K562 (cell line): ENCODE results near the gene WDR54. TPM values are rescaled to one million over a fixed set of nuclear protein-coding genes. Genes with fewer than 3 reads are reported as not detected.

Source experiments
- ATAC-seq: fragments of 200-7000 bp; cut with Tn5 transposase; 3 replicates; pipeline ENCODE4 v1.9.1; 2020; ENCODE audit warnings: moderate library complexity
- BruUV-seq: library from RNA; stranded (reverse); fragments of 400-500 nt; replicated peaks from 2 replicates; lab custom pipeline; 2021; lab: Mats Ljungman, UMichigan
- CTCF ChIA-PET: fragments of 300-600 bp; formaldehyde crosslinking; extraction: SDS; loops from one replicate; lab custom pipeline; 2021; ENCODE audit warnings: low intra/inter-chr PET ratio; lab: Yijun Ruan, JAX
- POLR2A ChIA-PET: fragments of 300-600, 350-650 bp; sonication (Branson Sonifier 250); formaldehyde crosslinking; extraction: SDS; loops from one replicate; lab custom pipeline; 2021; ENCODE audit warnings: antibody characterized with exemption, inconsistent platforms; lab: Yijun Ruan, JAX
- DNase-seq, 4 experiments: peaks; one replicate each; pipeline versions ENCODE4 v3.0.0 to v3.0.0-alpha.2; 2011 to 2018; ENCODE audit warnings: low spot score in 3 of 4, mixed read lengths in 3 of 4; ENCODE audit errors: extremely low read depth in 1 of 4
- FAIRE-seq: peaks from 2 replicates; lab custom pipeline; 2011; peaks lifted over from hg19 to GRCh38; lab: Jason Lieb, UNC
- H2AFZ ChIP-seq: 2 replicates; pipeline ENCODE4 v1.6.0; 2011; ENCODE audit warnings: low read depth, low read length, control low read depth, inconsistent platforms
- H3K27ac ChIP-seq: fragments of 200-600 bp; 3 replicates; pipeline ENCODE4 v1.8.0; 2011; ENCODE audit warnings: low read depth, mild to moderate bottlenecking, control low read depth, inconsistent platforms, low read length, moderate library complexity, mixed read lengths; ENCODE audit errors: extremely low read depth
- H3K27me3 ChIP-seq, 2 experiments: fragments of 300-600 bp in 1 of 2; 2 replicates in 1 of 2; 3 replicates in 1 of 2; pipeline versions ENCODE4 v1.6.0 to v1.8.0; 2011; ENCODE audit warnings: inconsistent platforms in 2 of 2, low read length in 2 of 2, mild to moderate bottlenecking in 1 of 2, mixed read lengths in 1 of 2, moderate library complexity in 1 of 2; ENCODE audit not compliant: control insufficient read depth in 2 of 2, insufficient read depth in 2 of 2
- H3K36me3 ChIP-seq: fragments of 300-600 bp; 3 replicates; pipeline ENCODE4 v1.8.0; 2011; ENCODE audit warnings: mild to moderate bottlenecking, low read length, inconsistent platforms; ENCODE audit not compliant: control insufficient read depth, insufficient read depth
- H3K4me1 ChIP-seq, 2 experiments: fragments of 200-600 bp in 1 of 2; replicated peaks in 1 of 2; 2 replicates in 1 of 2; 3 replicates in 1 of 2; pipeline versions ENCODE4 v1.5.1 to v1.8.0; 2011; ENCODE audit warnings: inconsistent platforms in 2 of 2, low read length in 2 of 2, mild to moderate bottlenecking in 1 of 2, mixed read lengths in 1 of 2, moderate library complexity in 1 of 2; ENCODE audit not compliant: control insufficient read depth in 2 of 2, insufficient read depth in 2 of 2
- H3K4me2 ChIP-seq: 2 replicates; pipeline ENCODE4 v1.6.1; 2011; ENCODE audit warnings: low read length, control low read depth, inconsistent platforms, mixed read lengths; ENCODE audit not compliant: insufficient read depth
- H3K4me3 ChIP-seq: fragments of 200-600 bp; sonication (generic), shearing (Covaris generic); 2 replicates; pipeline ENCODE4 v1.5.1; 2016; ENCODE audit warnings: control low read depth, inconsistent platforms
- H3K79me2 ChIP-seq: fragments of 200-600 bp; 3 replicates; pipeline ENCODE4 v1.8.0; 2011; ENCODE audit warnings: low read length, inconsistent platforms; ENCODE audit not compliant: control insufficient read depth, insufficient read depth
- H3K9ac ChIP-seq, 2 experiments: 2 replicates each; pipeline versions ENCODE4 v1.6.0 to v1.6.1; 2011; ENCODE audit warnings: low read depth in 2 of 2, low read length in 2 of 2, control low read depth in 1 of 2, inconsistent platforms in 1 of 2, mild to moderate bottlenecking in 1 of 2, mixed read lengths in 1 of 2; ENCODE audit not compliant: insufficient read depth in 1 of 2
- H3K9me1 ChIP-seq: one replicate; pipeline ENCODE4 v1.6.0; 2011; ENCODE audit warnings: inconsistent platforms, mild to moderate bottlenecking, low read length, moderate library complexity; ENCODE audit not compliant: control insufficient read depth, insufficient read depth
- H3K9me3 ChIP-seq: replicated peaks from 2 replicates; pipeline ENCODE4 v1.5.1; 2011; ENCODE audit warnings: low read depth, low read length, inconsistent platforms; ENCODE audit not compliant: control insufficient read depth, insufficient read depth
- H4K20me1 ChIP-seq: replicated peaks from 2 replicates; pipeline ENCODE4 v1.6.1; 2011; ENCODE audit warnings: low read length, inconsistent platforms, mixed read lengths; ENCODE audit not compliant: control insufficient read depth, insufficient read depth
- RBFOX2 ChIP-seq: fragments of 200-400 bp; formaldehyde crosslinking; IDR thresholded peaks from 2 replicates; pipeline ENCODE4 v1.6.1; 2017; ENCODE audit warnings: low read depth, mild to moderate bottlenecking, low read length, moderate library complexity
- ZNF184 ChIP-seq: sonication (generic); formaldehyde crosslinking; IDR thresholded peaks from 2 replicates; pipeline ENCODE4 v1.5.0; 2020; ENCODE audit warnings: missing genetic modification reagents
- WGBS: fragments of 100-300 bp; shearing (Covaris generic); methylation state at CpG from one replicate; pipeline ENCODE4 v1.1.6; 2016; ENCODE audit warnings: low coverage, mixed read lengths; ENCODE audit not compliant: insufficient coverage; ENCODE audit errors: missing lambda C conversion rate; 5-methylcytosine and 5-hydroxymethylcytosine counted together
- in situ Hi-C: fragments of 300-500 bp; cut with MboI; formaldehyde crosslinking; loops from 4 replicates; pipeline ENCODE4 v1.15.0; 2018; ENCODE audit warnings: inconsistent platforms, mixed read lengths
- intact Hi-C: fragments of 100-400 bp; cut with micrococcal nuclease; formaldehyde crosslinking; loops from 2 replicates; pipeline ENCODE4 v1.14.2; 2022
- polyA plus RNA-seq, 8 experiments: library from polyadenylated mRNA; depleted of rRNA in 4 of 8; stranded (reverse) in 5 of 8; unstranded in 3 of 8; fragments of >200 nt; fragmentation: Nextera tagmentation in 2 of 8; fragmentation: Illumina TruSeq in 1 of 8; extraction: Ambion mirVana in 2 of 8; extraction: Trizol in 1 of 8; gene quantifications; 2 replicates each; pipeline versions ENCODE4 v1.2.1 to v1.2.3, GENCODE V29; 2011 to 2014; ENCODE audit warnings: inconsistent platforms in 1 of 8, missing spikeins in 1 of 8
- total RNA-seq, 7 experiments: library from RNA; depleted of rRNA in 6 of 7; stranded (reverse); fragments of >200 nt in 6 of 7; fragmentation: Illumina TruSeq in 2 of 7; extraction: Trizol in 2 of 7; gene quantifications; 2 replicates each; pipeline versions ENCODE4 v1.2.1 to v1.2.3, GENCODE V29; 2011 to 2021; ENCODE audit warnings: low replicate concordance in 1 of 7
- TF ChIP-seq, protein P1 (sequence below): fragments of 450-650 bp; formaldehyde crosslinking; IDR thresholded peaks from 2 replicates; pipeline ENCODE4 v1.4.0; 2020; ENCODE audit warnings: mild to moderate bottlenecking, moderate library complexity

The WDR54 gene
- total and polyA plus RNA-seq, 9 of the 15 experiments (the other 6 are each of a cell fraction or from before 2014, with no cell fraction given) = 5.2 to 15.2 (median 7.4) TPM

DNA sequence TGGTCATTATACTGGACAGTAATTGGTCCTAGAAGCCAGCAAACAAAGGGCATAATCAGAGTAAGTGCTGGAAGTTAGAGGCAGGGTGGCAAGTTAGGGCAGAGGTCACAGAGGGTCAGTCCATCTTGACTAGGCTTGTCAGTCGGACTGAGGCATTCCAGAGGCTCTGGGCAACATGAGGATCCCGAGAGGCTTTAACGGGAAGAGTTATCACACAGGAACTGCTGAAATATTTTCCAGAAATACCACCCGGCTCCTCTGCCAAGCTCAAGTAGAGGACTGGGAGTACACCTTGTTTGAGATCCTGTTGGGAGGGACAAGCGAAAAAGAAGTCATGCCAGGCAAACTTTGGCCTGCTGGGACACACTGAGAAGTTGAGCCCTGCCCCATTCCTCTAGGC lies 13.8 kb upstream of the WDR54 start:
- no peaks in the 10 kb centered on the region for H3K36me3 ChIP-seq
- CTCF ChIA-PET = no interaction called here
- H3K27me3 ChIP-seq = peaks cover 0 to 6% of the 10 kb centered on the region in 2 experiments; a peak in 1 of 5 replicates
- peaks cover 0 to 3% of the 10 kb centered on the region in 2 experiments; a peak in 2 of 5 replicates for H3K4me1 ChIP-seq
- H3K4me3 ChIP-seq = no peak overlapping the region
- intact Hi-C loops = no loop called here
- H3K79me2 ChIP-seq = no peaks in the 10 kb centered on the region
- FAIRE-seq (no peak), ATAC-seq (no peak), DNase-seq (no peak)
- no peak for TF ChIP-seq RBFOX2
- TF ChIP-seq ZNF184 (CRISPR knock-in tag) = no peak
- TF ChIP-seq, protein P1, sequence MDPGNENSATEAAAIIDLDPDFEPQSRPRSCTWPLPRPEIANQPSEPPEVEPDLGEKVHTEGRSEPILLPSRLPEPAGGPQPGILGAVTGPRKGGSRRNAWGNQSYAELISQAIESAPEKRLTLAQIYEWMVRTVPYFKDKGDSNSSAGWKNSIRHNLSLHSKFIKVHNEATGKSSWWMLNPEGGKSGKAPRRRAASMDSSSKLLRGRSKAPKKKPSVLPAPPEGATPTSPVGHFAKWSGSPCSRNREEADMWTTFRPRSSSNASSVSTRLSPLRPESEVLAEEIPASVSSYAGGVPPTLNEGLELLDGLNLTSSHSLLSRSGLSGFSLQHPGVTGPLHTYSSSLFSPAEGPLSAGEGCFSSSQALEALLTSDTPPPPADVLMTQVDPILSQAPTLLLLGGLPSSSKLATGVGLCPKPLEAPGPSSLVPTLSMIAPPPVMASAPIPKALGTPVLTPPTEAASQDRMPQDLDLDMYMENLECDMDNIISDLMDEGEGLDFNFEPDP (CRISPR knock-in tag) = no peak
- H3K9me3 ChIP-seq = no peaks in the 10 kb centered on the region
- no peak overlapping the region for H3K9ac ChIP-seq
- in situ Hi-C loops = no loop called here
- H3K27ac ChIP-seq = no peak overlapping the region
- WGBS = 24% methylated on average over 5 of the region's 5 CpGs
- no peak overlapping the region for H3K4me2 ChIP-seq
- BruUV-seq = no TSS peak
- no peaks in the 10 kb centered on the region for H3K9me1 ChIP-seq
- H4K20me1 ChIP-seq = no peaks in the 10 kb centered on the region
- POLR2A ChIA-PET = interaction anchor here (0.6 kb wide), 1 partner anchor 21 kb away, joined by 3 read pairs; no protein-coding TSS in a partner anchor
- H2AFZ ChIP-seq = peak overlapping the region; percentile 7; the same call in 1 of the 2 replicates
